ENCODE data around the gene OVCH1. TPM values are rescaled to one million over a fixed set of nuclear protein-coding genes. Genes with fewer than 3 reads are reported as not detected.

The OVCH1 gene
- total RNA-seq, 2 experiments from 2014 or later, result not detected

DNA sequence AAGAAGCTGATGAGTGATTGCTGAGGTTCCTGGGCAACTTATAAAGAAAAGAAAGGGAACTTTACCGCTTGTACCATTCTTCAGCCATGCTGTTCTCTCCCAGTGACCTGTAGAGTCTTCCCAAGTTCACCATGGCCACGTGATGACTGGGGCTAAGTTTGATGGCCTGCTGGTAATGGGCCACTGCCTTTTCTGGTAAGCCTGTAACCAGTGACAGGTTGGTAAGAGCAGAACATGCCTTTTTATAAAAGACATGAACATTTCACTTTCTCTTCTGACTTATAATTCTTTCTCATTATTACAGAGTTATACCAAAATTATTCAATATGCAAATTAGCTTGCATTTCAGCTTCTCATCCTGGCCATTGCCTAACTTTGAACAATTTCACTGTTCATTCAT is 20.9 kb upstream of the OVCH1 start:
- no peaks in the 10 kb centered on the region for H3K9me2 ChIP-seq (ENCODE audit: insufficient read depth, low read length)
- POLR2A ChIA-PET, result no interaction called here
- DNase-seq (ENCODE audit: low spot score), result no peak
- no peaks in the 10 kb centered on the region for H3K9me3 ChIP-seq (ENCODE audit: low read length)
- no peak overlapping the region for H3K4me3 ChIP-seq (ENCODE audit: low read depth, low read length, poor library complexity, severe bottlenecking)
- CTCF ChIA-PET (ENCODE audit: unreplicated experiment), result no interaction called here
- H3K27ac ChIP-seq (ENCODE audit: low read depth, low read length, poor library complexity, severe bottlenecking), result no peak overlapping the region
- no peak overlapping the region for H2AFZ ChIP-seq (ENCODE audit: low read length)
- no peaks in the 10 kb centered on the region for H3K36me3 ChIP-seq (ENCODE audit: insufficient read depth, low read length)
- H4K20me1 ChIP-seq (ENCODE audit: insufficient read depth, low read length), result no peaks in the 10 kb centered on the region; the same call in 1 of the 2 replicates
- no peaks in the 10 kb centered on the region for H3K79me2 ChIP-seq (ENCODE audit: insufficient read depth, low read depth, low read length)
- no TSS peak for BruUV-seq (replicated peaks)
- intact Hi-C loops (cut with micrococcal nuclease; ENCODE audit: unreplicated experiment), result no loop called here
- TF ChIP-seq, protein P1, sequence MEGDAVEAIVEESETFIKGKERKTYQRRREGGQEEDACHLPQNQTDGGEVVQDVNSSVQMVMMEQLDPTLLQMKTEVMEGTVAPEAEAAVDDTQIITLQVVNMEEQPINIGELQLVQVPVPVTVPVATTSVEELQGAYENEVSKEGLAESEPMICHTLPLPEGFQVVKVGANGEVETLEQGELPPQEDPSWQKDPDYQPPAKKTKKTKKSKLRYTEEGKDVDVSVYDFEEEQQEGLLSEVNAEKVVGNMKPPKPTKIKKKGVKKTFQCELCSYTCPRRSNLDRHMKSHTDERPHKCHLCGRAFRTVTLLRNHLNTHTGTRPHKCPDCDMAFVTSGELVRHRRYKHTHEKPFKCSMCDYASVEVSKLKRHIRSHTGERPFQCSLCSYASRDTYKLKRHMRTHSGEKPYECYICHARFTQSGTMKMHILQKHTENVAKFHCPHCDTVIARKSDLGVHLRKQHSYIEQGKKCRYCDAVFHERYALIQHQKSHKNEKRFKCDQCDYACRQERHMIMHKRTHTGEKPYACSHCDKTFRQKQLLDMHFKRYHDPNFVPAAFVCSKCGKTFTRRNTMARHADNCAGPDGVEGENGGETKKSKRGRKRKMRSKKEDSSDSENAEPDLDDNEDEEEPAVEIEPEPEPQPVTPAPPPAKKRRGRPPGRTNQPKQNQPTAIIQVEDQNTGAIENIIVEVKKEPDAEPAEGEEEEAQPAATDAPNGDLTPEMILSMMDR (conservative IDR thresholded peaks at IDR 0.05; ENCODE audit: low read length), result no peak
- no peak for TF ChIP-seq EZH2phosphoT487 (IDR thresholded peaks at IDR 0.05; ENCODE audit: borderline replicate concordance, low read depth, low read length)
- no peaks in the 10 kb centered on the region for H3K4me1 ChIP-seq (ENCODE audit: insufficient read depth, low read length, poor library complexity, severe bottlenecking)
- no peak overlapping the region for H3K4me2 ChIP-seq (ENCODE audit: low read length)

DNA sequence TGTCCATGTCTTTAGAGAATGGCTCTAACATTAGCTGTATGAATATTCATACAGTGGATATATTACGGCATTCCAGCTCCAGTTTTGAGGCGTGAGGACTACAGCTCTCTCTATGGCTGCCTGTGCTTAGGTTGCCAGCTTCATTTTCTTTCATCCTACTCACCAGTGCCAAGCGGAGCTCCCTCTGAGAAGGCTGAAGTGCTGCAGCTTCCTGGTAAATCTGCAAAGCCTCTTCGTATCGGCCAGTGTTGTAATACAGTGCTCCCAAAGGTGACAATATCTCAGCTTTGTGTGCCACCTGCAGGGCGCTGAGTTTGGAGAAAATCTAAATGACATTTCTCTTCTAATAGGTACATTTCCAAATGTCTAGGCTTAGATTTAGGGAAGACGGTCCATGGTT is 19.8 kb upstream of the OVCH1 start:
- Histone ChIP-seq H3K79me2 (ENCODE audit: insufficient read depth, low read depth, low read length) (no peaks in the 10 kb centered on the region), H3K4me3 (ENCODE audit: low read depth, low read length, poor library complexity, severe bottlenecking) (no peak overlapping the region), H3K9me3 (ENCODE audit: low read length) (no peaks in the 10 kb centered on the region), H3K4me2 (ENCODE audit: low read length) (no peak overlapping the region), H3K36me3 (ENCODE audit: insufficient read depth, low read length) (no peaks in the 10 kb centered on the region), H3K4me1 (ENCODE audit: insufficient read depth, low read length, poor library complexity, severe bottlenecking) (no peaks in the 10 kb centered on the region), H4K20me1 (ENCODE audit: insufficient read depth, low read length) (no peaks in the 10 kb centered on the region; the same call in 1 of the 2 replicates), H2AFZ (ENCODE audit: low read length) (no peak overlapping the region), H3K27ac (ENCODE audit: low read depth, low read length, poor library complexity, severe bottlenecking) (no peak overlapping the region), H3K9me2 (ENCODE audit: insufficient read depth, low read length) (no peaks in the 10 kb centered on the region)
- no TSS peak for BruUV-seq (replicated peaks)
- ChIA-PET POLR2A (no interaction called here), CTCF (ENCODE audit: unreplicated experiment) (no interaction called here)
- intact Hi-C loops (cut with micrococcal nuclease; ENCODE audit: unreplicated experiment), result no loop called here
- TF ChIP-seq, protein P1 (conservative IDR thresholded peaks at IDR 0.05; ENCODE audit: low read length), result no peak
- TF ChIP-seq EZH2phosphoT487 (IDR thresholded peaks at IDR 0.05; ENCODE audit: borderline replicate concordance, low read depth, low read length), result no peak
- no peak for DNase-seq (ENCODE audit: low spot score)

DNA sequence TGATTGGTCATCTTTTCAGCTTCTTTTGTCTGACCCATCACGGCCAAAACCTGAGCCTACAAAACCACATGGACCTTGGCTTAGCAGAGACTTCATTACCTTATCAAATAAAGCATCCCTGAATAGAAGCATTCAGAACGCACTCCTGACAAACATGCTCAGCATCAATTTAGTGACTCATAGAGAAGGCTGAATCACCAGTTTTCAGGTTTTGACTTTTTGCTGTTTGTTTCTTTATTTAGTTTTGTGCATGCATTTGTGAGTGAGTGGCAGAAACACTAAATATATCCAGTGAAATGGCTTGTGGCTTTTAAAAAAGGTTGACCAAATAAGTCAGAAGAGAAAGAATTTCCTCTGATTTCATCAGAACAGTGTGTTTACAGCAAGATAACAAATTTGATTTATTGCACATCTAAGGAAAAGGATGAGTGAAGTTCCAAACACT is 19.0 kb upstream of the OVCH1 start:
- CTCF ChIA-PET (ENCODE audit: unreplicated experiment), result no interaction called here
- no TSS peak for BruUV-seq (replicated peaks)

More for the DNA sequence above, 19.0 kb upstream of the OVCH1 start:
- no peaks in the 10 kb centered on the region for H3K9me2 ChIP-seq (ENCODE audit: insufficient read depth, low read length)
- no peaks in the 10 kb centered on the region; the same call in 1 of the 2 replicates for H4K20me1 ChIP-seq (ENCODE audit: insufficient read depth, low read length)
- TF ChIP-seq EZH2phosphoT487 (IDR thresholded peaks at IDR 0.05; ENCODE audit: borderline replicate concordance, low read depth, low read length), result no peak
- TF ChIP-seq, protein P1 (conservative IDR thresholded peaks at IDR 0.05; ENCODE audit: low read length), result no peak
- H3K4me3 ChIP-seq (ENCODE audit: low read depth, low read length, poor library complexity, severe bottlenecking), result no peak overlapping the region
- no peak overlapping the region for H3K4me2 ChIP-seq (ENCODE audit: low read length)
- intact Hi-C loops (cut with micrococcal nuclease; ENCODE audit: unreplicated experiment), result no loop called here
- H3K9me3 ChIP-seq (ENCODE audit: low read length), result no peaks in the 10 kb centered on the region
- no peak overlapping the region for H3K27ac ChIP-seq (ENCODE audit: low read depth, low read length, poor library complexity, severe bottlenecking)
- no peaks in the 10 kb centered on the region for H3K79me2 ChIP-seq (ENCODE audit: insufficient read depth, low read depth, low read length)
- POLR2A ChIA-PET, result no interaction called here
- H2AFZ ChIP-seq (ENCODE audit: low read length), result no peak overlapping the region
- H3K36me3 ChIP-seq (ENCODE audit: insufficient read depth, low read length), result no peaks in the 10 kb centered on the region
- no peaks in the 10 kb centered on the region for H3K4me1 ChIP-seq (ENCODE audit: insufficient read depth, low read length, poor library complexity, severe bottlenecking)
- DNase-seq (ENCODE audit: low spot score), result no peak
